Panc1 (cell line): ENCODE measurements around the gene ADGRD1. TPM values are rescaled to one million over a fixed set of nuclear protein-coding genes. Genes with fewer than 3 reads are reported as not detected.
"Not testable (repeated sequence)": the region's sequence is repeated elsewhere in the genome, so short reads cannot be mapped to it uniquely, and the experiment has no call there.

Experiments
- ATAC-seq: fragments of 200-7000 bp; cut with Tn5 transposase; 2 replicates; pipeline ENCODE4 v1.9.1; 2020; ENCODE audit warnings: mild to moderate bottlenecking, moderate library complexity
- BruUV-seq: library from RNA; stranded (reverse); fragments of 400-500 nt; replicated peaks from 2 replicates; lab custom pipeline; 2021; lab: Mats Ljungman, UMichigan
- CTCF ChIA-PET: fragments of 300-600 bp; sonication (Branson Sonifier 250); formaldehyde crosslinking; loops from one replicate; lab custom pipeline; 2022; ENCODE audit warnings: antibody characterized with exemption; lab: Charles Lee
- POLR2A ChIA-PET: fragments of 300-600 bp; sonication (Branson Sonifier 250); formaldehyde crosslinking; loops from one replicate; lab custom pipeline; 2022; ENCODE audit warnings: antibody characterized with exemption; lab: Charles Lee
- DNase-seq: peaks from one replicate; pipeline ENCODE4 v3.0.0-alpha.2; 2010; ENCODE audit warnings: low read depth, low spot score
- H3K27ac ChIP-seq: 2 replicates; pipeline ENCODE4 v1.5.1; 2011; ENCODE audit warnings: mild to moderate bottlenecking, low read length, inconsistent platforms
- H3K27me3 ChIP-seq: fragments of 200-500 bp; sonication (Bioruptor generic); 2 replicates; pipeline ENCODE4 v1.6.0; 2014; ENCODE audit warnings: low read length, inconsistent platforms; ENCODE audit not compliant: control insufficient read depth, insufficient read depth
- H3K36me3 ChIP-seq: fragments of 200-500 bp; sonication (Bioruptor generic); 2 replicates; pipeline ENCODE4 v1.5.1; 2014; ENCODE audit warnings: inconsistent platforms, mild to moderate bottlenecking, low read length, moderate library complexity; ENCODE audit not compliant: control insufficient read depth, insufficient read depth
- H3K4me1 ChIP-seq: 2 replicates; pipeline ENCODE4 v1.5.1; 2011; ENCODE audit warnings: inconsistent platforms, mild to moderate bottlenecking, low read length, moderate library complexity; ENCODE audit not compliant: control insufficient read depth, insufficient read depth
- H3K4me3 ChIP-seq, 2 experiments: 2 replicates each; pipeline ENCODE4 v1.5.1; 2011 to 2012; ENCODE audit warnings: low read depth in 2 of 2, low read length in 2 of 2, mild to moderate bottlenecking in 2 of 2, inconsistent platforms in 1 of 2, moderate library complexity in 1 of 2
- H3K9me3 ChIP-seq: fragments of 200-500 bp; sonication (Bioruptor generic); 2 replicates; pipeline ENCODE4 v1.5.1; 2014; ENCODE audit warnings: low read depth, mild to moderate bottlenecking, inconsistent platforms, low read length, moderate library complexity; ENCODE audit not compliant: control insufficient read depth, insufficient read depth
- CTCF ChIP-seq: fragments of 450-650 bp; IDR thresholded peaks from 2 replicates; pipeline ENCODE4 v1.5.1; 2017; ENCODE audit warnings: mild to moderate bottlenecking
- POLR2AphosphoS5 ChIP-seq: IDR thresholded peaks from 2 replicates; pipeline ENCODE4 v1.6.1; 2012; ENCODE audit warnings: mild to moderate bottlenecking, low read depth, low read length, moderate library complexity
- REST ChIP-seq, 2 experiments: IDR thresholded peaks; 2 replicates each; pipeline ENCODE4 v1.6.1; 2011 to 2012; ENCODE audit warnings: low read depth in 2 of 2, control low read depth in 1 of 2, low read length in 1 of 2, mild to moderate bottlenecking in 1 of 2, moderate library complexity in 1 of 2; ENCODE audit not compliant: insufficient read depth in 1 of 2
- SIN3A ChIP-seq: IDR thresholded peaks from 2 replicates; pipeline ENCODE4 v1.6.1; 2012; ENCODE audit warnings: low read depth, mild to moderate bottlenecking, low read length, moderate library complexity, borderline replicate concordance; ENCODE audit not compliant: insufficient read depth
- TCF7L2 ChIP-seq: IDR thresholded peaks from 2 replicates; pipeline ENCODE4 v1.6.1; 2011; ENCODE audit warnings: mild to moderate bottlenecking, low read depth, low read length, inconsistent platforms
- in situ Hi-C: cut with HindIII; loops from 2 replicates; pipeline ENCODE4 v1.10.0; 2016; ENCODE audit warnings: low sequenced_read_pairs, low pct_unique_long_range_greater_than_20kb
- intact Hi-C: fragments of 100-400 bp; cut with micrococcal nuclease; formaldehyde crosslinking; loops from one replicate; pipeline ENCODE4 v1.10.0; 2022; ENCODE audit not compliant: unreplicated experiment
- total RNA-seq: library from RNA; stranded (reverse); gene quantifications from one replicate; pipeline ENCODE4 v1.2.1, GENCODE V29; 2021; ENCODE audit not compliant: unreplicated experiment

The ADGRD1 gene
- total RNA-seq, 1 experiment from 2014 or later = 0.21 TPM

GRCh38 chr12:131126662-131127173 is 173.0 kb downstream of the ADGRD1 start:
- TF ChIP-seq REST (IDR thresholded peaks at IDR 0.05; ENCODE audit: insufficient read depth in 1 of 2, low read depth in 2 of 2, low read length in 1 of 2) (no peak), POLR2AphosphoS5 (no peak), CTCF (no peak), TCF7L2 (no peak)

GRCh38 chr12:131128556-131128955 is 174.8 kb downstream of the ADGRD1 start:
- Histone ChIP-seq H3K9me3 (no peaks in the 10 kb centered on the region), H3K36me3 (no peaks in the 10 kb centered on the region), H3K27me3 (no peaks in the 10 kb centered on the region; the same call in 1 of the 2 replicates), H3K27ac (no peak overlapping the region), H3K4me1 (no peaks in the 10 kb centered on the region; the same call in 1 of the 2 replicates), H3K4me3 (no peak overlapping the region)
- ChIA-PET CTCF (no interaction called here), POLR2A (interaction anchor here (0.5 kb wide), 1 partner anchor 83 kb away, joined by 4 read pairs; no protein-coding TSS in a partner anchor)
- BruUV-seq = no TSS peak
- no peak for ATAC-seq
- in situ Hi-C loops = no loop called here
- intact Hi-C loops = no loop called here
- TF ChIP-seq REST (IDR thresholded peaks at IDR 0.05; ENCODE audit: insufficient read depth in 1 of 2, low read depth in 2 of 2, low read length in 1 of 2) (no peak), SIN3A (no peak), POLR2AphosphoS5 (no peak), TCF7L2 (no peak), CTCF (no peak)
- DNase-seq = no peak

More at GRCh38 chr12:131126662-131127173, 173.0 kb downstream of the ADGRD1 start:
- in situ Hi-C loops = no loop called here
- Histone ChIP-seq H3K4me3 (no peak overlapping the region), H3K4me1 (no peaks in the 10 kb centered on the region), H3K9me3 (no peaks in the 10 kb centered on the region), H3K36me3 (no peaks in the 10 kb centered on the region), H3K27me3 (no peaks in the 10 kb centered on the region; the same call in 1 of the 2 replicates), H3K27ac (no peak overlapping the region)
- ATAC-seq (no peak), DNase-seq (no peak)
- POLR2A ChIA-PET = interaction anchor here (0.5 kb wide), 1 partner anchor 683 kb away, joined by 6 read pairs; no protein-coding TSS in a partner anchor
- intact Hi-C loops = no loop called here
- BruUV-seq = no TSS peak
- CTCF ChIA-PET = no interaction called here

GRCh38 chr12:131128966-131129619 is 175.4 kb downstream of the ADGRD1 start:
- intact Hi-C loops, in situ Hi-C loops, DNase-seq, ATAC-seq, BruUV-seq, H3K36me3 ChIP-seq, H3K4me1 ChIP-seq, H3K4me3 ChIP-seq, H3K9me3 ChIP-seq, H3K27me3 ChIP-seq, CTCF ChIA-PET, H3K27ac ChIP-seq: not testable (repeated sequence)
- POLR2A ChIA-PET = interaction anchor here (0.5 kb wide), 1 partner anchor 83 kb away, joined by 4 read pairs; no protein-coding TSS in a partner anchor
